ENCODE results near the gene NUP205.
"Not testable (repeated sequence)": the region's sequence is repeated elsewhere in the genome, so short reads cannot be mapped to it uniquely, and the experiment has no call there.

Gene NUP205

GRCh38 chr7:135620980-135621850 is 63.5 kb downstream of the NUP205 start:
- DNase-seq = peak; percentile 92

- DNase-seq = no peak
Observed at GRCh38 chr7:135634191-135634878, 76.6 kb downstream of the NUP205 start.

- not testable (repeated sequence) for DNase-seq
Observed at GRCh38 chr7:135639690-135640089, 82.0 kb downstream of the NUP205 start.

GRCh38 chr7:135644154-135644553 is 86.4 kb downstream of the NUP205 start:
- DNase-seq = no peak

- no peak for DNase-seq
Observed at GRCh38 chr7:135644729-135645128, 87.0 kb downstream of the NUP205 start.

GRCh38 chr7:135645296-135645904 is 87.7 kb downstream of the NUP205 start:
- peak; percentile 71 for DNase-seq

- no peak for DNase-seq
Observed at GRCh38 chr7:135647755-135648154, 90.0 kb downstream of the NUP205 start.

GRCh38 chr7:135648235-135648634 is 90.5 kb downstream of the NUP205 start:
- no peak for DNase-seq

GRCh38 chr7:135650831-135651573 is 93.3 kb downstream of the NUP205 start:
- no peak for DNase-seq

GRCh38 chr7:135653340-135654080 is 95.8 kb downstream of the NUP205 start:
- no peak for DNase-seq

- DNase-seq = no peak
Observed at GRCh38 chr7:135658564-135658963, 100.8 kb downstream of the NUP205 start.

GRCh38 chr7:135659159-135659846 is 101.6 kb downstream of the NUP205 start:
- no peak for DNase-seq

- DNase-seq = no peak
Observed at GRCh38 chr7:135661311-135662122, 103.8 kb downstream of the NUP205 start.

GRCh38 chr7:135662123-135662372 is 104.3 kb downstream of the NUP205 start:
- DNase-seq = no peak

- peak; percentile 98 for DNase-seq
Observed at GRCh38 chr7:135662373-135663114, 104.8 kb downstream of the NUP205 start, which contains the start of gene STMP1. TSS of gene STMP1 (plus strand) at chr7:135662514.

GRCh38 chr7:135664046-135664589 is 106.4 kb downstream of the NUP205 start:
- DNase-seq = no peak

- DNase-seq = no peak
Observed at GRCh38 chr7:135665042-135665441, 107.3 kb downstream of the NUP205 start.

GRCh38 chr7:135666156-135666555 is 108.4 kb downstream of the NUP205 start:
- DNase-seq = no peak

GRCh38 chr7:135666846-135667245 is 109.1 kb downstream of the NUP205 start:
- no peak for DNase-seq

- not testable (repeated sequence) for DNase-seq
Observed at GRCh38 chr7:135667626-135668025, 109.9 kb downstream of the NUP205 start.

Measured in eye (tissue), 1 donor.